HG02970 (cell line): Measurements from ENCODE around the gene DLG1.

Source experiments
- ATAC-seq: cut with Tn5 transposase; IDR thresholded peaks from one replicate; pipeline ENCODE4 v1.9.1; 2021; ENCODE audit warnings: mild to moderate bottlenecking, moderate library complexity, moderate number of reproducible peaks; ENCODE audit not compliant: unreplicated experiment, low FRiP score

DLG1 gene

DNA sequence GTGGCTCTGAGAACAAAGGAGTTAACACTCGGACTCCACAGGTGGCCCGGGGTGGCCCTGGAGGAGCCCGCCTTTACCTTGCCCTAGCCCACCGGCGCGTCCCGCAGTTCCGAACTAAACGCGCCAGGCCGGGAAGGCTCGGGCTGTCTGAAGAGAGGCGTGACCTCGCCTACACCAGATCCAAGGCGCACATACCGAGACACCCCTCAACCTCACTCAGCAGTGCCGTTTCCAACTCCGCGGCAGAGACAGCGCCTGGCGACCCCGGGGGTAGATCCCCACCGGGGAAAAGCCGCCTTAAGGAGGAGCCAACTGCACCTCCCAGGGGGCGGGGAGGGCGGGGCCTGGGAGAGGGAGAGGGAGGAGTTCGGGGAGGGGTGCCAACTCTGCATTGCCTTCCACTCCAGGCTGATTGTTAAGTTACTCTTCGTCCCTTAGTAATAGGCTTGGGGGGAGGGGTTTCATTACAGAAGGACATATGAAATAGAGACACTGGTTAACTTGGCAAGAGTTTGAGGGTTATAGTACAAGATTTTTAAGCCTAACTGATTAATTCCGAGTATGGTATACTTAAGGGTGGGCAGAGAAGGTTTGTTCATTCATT, at the start of gene DLG1:
DLG1 (minus strand) TSS at position 272 of the 604 bp plus-strand sequence. CDS start 1,408 bp downstream, outside the sequence.
- peak; percentile 53 for ATAC-seq

DNA sequence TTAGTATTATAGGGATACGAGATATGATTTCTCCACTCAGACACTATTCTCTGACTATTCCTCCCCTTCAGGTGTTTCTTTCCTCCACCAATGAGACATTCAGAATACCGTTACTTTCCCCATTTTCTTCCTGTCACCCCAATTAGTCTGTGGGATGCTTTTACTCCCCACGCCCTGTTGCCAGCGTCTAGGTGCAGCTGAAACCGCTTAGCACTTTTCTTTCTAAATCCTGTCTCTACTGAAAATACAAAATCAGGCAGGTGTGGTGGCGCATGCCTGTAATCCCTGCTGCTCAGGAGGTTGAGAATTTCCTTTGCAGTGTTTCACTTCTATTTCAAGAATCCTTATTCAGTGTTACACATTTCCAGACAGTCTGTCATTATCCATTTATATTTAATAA, 49.6 kb upstream of the DLG1 start:
- ATAC-seq: no peak

DNA sequence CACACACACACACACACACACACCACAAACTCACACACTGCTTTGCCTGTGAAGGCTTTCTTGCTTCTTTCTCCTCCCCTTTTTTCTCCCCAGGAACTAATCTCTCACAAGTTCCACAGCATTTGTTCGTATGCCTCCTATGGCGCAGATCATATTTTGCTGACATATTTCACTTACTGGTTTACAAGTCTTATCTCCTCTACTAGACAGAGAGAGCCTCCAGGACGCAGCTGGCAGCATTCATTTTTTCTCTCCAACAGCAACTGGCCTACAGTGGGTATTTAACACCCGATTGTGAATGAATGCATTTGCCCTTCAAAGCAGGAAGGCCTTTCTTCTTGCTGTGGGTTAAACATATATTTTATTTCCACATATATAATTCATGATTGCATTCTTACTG, 47.0 kb upstream of the DLG1 start:
- ATAC-seq: no peak

DNA sequence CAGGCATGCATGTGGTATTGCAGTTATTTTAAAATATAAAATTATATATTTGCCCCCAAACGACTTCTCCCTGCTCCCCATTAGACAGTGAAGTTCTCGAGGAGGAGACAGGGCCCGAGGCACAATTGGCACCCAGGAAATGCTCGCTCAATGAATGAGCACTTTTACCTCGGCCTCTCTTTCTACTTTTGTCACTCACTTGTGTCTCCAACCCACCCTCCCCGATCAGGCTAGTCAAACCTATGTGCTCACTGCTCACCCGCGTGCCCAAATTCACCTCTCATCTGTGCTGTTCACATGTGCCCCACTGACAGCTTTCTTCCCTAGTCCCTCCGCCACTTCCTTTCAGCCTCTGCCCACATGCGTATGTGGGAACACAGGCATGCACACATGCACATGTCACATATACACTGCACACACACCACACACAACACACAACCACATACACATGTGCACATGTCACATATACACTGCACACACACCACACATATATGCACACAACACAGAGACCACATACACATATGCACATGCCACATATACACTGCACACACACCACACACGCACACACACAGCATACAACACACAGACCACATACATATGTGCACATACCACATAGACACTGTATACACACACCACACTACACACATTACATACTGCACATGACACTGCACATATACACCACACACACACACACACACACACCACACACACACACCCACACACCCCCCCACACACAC, 46.3 kb upstream of the DLG1 start:
- no peak for ATAC-seq

DNA sequence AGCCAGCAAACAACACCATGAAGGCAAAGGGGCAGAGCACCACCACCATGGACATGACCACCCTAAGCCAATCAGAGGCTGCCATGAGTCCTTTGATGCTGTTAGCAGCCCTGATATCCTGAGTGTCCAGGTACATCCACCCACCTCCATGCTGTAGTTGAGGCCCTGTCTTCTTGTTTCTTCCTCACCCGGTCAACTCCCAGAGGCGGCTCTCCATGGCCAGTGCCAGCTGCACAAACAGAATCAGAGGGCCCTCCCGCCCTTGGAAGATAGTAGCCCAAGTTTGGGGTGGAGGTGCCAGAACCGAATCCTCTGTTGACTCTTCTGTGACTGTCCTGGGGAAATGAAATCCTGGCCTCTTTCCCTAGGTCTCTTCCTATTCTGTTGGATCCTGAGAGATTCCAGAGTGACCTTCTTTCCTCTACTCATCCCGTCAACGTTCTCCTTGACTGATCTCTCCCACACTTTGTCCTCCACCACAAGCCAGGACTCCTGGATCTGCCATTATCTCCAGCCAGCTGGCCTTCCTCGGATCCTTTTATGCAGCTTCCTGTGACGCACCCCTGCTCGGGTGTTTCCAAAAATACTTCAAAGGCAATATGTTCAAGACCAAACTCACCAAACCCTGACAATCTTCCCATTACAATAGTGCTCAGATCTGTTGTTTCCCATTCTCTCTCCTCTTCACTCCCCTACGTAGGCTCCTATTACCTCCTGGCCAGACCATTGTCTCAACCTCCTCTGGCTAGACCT, 45.4 kb upstream of the DLG1 start:
- ATAC-seq: no peak

DNA sequence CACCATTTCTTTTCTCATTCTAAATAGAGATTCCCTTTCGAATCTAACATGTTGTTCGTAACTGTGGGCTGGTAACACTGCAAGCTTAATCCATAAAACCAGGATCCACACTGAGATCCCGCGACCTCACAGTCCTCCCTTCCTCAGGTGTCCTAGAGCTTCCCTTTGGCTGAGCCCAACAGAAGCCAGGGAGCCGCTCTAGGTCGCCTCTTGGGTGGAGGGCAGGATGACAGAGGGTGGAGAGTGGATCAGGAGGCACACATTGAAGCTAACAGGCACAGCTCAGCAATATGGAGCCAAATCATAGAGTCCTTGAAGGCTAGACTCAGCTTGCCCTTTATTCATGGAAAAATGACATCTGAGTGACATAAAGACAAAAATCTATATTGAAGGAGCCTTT, 44.7 kb upstream of the DLG1 start:
- no peak for ATAC-seq

DNA sequence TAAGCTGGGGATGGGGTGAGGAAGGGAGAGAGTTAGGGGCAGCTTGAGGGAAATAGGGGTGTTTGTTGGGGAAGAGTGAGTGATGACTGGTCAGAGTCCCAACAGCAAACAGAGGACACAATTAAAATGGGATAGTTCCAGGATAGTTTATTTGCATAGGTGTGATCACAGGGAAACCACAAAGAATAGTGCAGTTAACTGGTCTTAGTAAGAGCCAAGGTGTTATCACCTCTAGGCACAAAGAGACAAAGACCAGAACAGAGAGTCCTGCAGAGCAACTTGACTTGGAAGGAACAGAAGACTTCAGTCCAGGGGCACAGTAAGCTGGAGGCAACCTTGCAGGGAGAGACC, 42.1 kb upstream of the DLG1 start:
- no peak for ATAC-seq

DNA sequence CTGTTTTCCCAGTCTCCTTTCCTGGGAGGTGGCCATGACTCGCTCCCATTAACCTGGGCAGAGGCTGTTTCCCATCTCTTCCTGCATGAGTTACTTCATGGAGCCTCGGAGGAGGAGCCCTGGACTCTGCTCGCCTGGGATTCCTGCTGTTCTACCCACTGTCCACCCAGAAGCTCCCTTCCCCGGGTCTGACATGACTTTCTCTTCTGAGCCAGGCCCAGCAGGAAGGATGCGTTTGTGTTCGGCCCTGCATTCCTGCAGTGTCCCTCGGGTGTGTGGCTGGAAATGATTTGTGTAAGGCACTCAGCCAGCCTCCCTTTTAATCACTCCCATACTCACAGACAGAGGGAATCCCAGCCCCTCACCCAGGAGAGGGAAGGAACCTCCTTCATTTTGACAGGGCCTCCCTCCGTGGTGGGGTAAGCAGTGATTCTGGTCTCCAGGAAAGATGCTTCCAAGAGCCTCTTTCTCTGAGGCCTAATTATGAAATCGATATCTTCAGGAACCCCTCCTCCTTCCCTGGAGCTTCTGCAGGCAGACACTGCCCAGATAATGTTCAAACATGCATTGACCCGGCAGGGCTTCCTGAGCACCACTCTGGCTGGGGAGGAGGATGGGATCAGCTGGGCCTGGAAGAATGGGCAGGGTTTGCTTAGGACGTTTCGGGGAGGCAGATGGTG, 41.6 kb upstream of the DLG1 start:
- no peak for ATAC-seq

DNA sequence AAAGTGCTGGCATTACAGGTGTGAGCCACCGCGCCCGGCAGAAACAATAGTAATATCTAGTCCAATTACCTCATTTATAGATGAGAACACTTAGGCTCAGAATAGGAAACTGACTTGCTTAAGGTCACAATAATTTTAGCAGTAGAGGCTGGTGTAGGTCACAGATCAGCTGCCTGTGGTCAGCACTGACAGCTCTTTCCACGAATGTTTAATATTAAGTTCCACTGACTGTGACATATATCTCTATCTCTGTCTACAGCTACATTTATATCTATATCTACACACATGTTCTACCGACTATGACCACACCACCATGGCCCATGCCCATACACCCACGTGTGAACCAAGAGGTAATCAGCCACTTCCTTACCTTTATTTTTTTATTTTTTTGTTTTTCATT, 40.2 kb upstream of the DLG1 start:
- ATAC-seq: no peak

DNA sequence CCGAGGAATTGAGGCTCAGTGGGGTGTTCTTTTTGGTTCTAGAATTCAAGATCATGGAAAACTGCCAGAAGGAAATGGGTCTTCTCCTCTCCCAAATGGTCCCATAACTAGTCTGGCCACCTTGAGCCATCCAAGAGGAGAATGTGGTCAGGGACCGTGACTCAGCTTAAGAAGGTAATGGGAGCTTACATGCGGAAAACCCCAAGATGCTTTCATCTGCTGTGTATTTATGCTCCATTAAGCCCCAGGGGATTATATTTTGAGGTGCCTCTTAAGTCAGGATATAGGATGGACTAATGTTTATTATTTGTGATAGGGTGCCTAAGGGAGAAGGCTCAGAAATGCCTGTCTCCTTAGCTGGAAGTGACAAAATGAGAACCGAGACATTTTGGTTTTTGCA, 39.2 kb upstream of the DLG1 start:
- ATAC-seq: no peak

DNA sequence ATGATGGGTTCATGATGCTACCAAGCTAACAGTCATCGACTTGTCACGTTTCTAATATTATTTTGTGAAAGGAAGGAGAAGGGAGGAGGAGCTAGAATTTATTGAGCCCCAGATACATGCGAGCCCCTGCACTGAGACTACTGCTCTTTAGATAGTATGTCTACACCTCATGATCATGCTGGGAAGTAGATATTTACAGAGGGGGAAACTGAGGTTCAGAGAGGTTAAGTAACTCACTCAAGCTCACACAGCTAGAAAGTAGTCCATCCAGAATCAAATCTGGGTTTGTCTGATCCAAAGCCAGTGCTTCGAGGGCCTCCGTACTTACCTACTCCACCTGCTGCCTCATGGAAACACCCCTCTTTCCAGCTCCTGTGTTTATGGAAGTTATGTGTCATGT, 38.8 kb upstream of the DLG1 start:
- ATAC-seq: no peak

DNA sequence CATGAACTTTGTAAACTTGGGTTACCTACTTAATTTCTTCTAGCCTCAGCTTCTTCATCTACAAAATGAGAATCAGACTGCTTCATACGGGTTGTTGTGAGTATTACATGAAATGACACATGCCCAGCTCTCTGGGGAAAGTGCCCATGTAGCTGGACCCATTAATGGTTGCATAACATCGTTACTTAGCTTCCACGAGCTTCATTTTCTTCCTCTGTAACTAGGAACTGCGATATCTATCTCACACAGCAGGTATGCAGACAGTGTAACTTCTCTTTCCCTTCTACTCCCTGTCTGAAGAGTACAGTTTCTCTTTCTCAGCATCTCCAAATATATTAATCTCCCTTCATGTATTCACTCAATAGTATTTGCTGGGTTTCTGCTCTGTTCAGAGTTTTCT, 37.9 kb upstream of the DLG1 start:
- ATAC-seq: no peak

DNA sequence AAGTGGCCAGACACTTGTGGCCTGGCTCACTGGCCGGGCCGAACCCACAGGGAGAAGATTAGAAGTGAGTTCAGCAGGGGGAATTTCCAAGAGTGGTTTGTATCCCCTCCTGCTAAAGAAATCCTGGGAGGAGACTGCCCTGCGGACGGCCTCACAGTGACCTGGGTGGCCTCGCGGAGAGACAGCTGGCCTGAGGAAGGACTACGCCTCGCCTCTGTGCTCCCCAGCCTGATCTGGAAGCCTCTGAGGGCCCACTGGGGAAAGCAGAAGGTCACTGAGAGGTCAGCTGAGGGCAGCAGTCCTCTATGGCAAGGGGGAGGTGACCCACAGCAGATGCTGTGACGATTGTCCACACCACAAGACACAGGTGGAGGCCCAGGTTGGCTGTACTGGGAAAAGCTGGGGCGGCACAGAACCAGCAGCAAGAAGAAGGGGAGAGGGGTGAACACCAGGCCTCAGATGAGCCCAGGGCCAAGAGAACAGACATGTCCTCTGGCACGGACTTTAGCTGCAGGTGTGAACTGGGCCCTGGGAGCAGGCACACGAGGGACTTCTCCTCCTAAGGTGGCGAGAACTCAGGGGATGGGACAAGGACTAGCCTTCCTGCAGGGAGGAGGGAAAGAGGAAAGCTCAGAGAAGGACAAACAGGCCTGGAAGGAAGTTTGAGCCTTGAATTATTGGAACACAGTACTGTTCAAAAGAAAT, 37.2 kb upstream of the DLG1 start:
- ATAC-seq: no peak

DNA sequence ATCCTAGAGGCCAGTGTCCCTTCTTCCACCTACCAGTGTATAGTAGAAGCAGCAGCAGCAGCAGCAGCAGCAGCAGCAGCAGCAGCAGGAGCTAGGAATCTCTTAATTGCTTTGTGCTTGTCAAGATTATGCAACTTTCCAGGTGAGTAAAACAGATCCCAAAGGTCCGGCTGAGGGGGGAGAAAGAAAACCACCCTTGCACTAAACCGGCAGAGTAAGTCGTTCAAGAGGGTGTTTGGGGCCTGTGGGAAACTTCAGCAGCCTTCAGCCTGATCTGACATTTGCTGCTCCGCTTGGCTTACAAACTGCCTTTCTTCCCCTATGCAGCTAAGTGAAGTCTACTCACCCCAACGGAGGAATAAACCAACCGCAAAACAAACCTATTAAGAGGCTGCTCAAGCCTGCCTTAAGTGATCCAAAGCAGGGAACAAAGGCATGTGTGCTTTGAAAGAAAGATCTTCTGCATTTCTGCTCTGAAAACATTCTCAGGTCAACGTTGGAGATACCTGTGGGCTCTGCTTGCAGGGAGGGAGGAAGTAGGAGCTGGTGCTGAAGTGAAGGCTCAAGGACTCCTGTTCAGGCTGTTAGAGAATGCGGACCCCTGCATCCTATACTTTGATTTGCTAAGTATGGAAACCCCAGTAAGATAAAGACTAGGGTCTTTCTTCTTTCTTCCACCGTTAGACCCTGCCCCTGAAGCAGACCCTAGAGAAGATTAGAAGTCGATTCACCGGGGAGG, 35.7 kb upstream of the DLG1 start:
- ATAC-seq: no peak

DNA sequence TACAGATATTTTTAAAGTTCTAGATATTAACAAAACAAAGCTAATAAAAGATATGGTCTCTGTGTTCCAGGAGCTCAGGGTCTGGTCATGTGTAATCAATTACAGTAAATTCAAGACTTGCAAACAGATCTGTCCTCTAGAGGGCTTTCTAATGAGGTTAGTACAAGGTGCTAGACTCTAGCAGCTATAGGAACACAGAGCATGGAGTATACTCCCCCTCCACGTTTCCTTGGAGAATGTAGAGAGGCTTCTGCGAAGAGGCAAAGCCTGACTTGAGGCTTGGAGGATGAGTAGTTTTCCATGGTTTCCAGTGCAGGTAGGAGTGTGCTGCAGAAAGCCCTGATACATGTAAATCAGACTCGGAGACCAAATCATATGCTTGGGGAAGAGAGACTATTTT, 32.7 kb upstream of the DLG1 start:
- no peak for ATAC-seq

DNA sequence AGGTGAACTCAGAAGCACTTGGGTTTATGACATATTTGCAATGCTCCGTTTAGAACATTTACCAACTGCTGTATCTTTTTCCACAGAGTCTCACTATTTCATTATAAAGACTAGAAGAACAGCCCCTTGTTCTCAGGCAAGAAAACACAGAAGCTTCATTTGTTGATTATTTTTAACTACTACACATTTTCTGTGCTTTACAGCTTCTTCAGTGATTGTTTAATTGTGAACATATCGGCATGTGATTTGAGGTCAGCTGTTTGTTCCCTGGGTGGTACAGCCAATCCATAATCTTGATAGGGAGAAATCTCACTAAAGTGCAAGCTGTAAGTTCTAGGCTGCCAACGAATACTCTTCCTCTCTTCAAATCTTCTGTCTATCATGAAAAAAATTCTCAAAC, 31.0 kb upstream of the DLG1 start:
- ATAC-seq: no peak

DNA sequence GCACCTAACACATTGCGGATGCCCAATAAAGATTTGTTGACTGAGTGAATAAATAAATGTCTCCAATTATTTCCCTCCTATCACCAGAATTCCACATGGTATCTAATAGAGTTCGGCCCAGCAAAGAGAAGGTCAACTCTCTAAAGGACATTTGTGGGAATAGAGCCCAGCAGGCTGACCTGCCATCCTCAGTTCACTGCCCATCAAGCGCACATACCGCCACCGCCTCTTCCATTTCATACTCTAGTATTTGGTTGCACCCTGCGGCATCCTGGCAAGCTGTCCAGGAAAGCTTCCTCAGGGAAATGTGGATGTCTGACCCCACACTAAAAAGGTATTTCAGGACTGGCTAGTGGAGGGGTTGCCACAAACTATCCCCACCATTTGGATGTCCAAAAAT, 29.8 kb upstream of the DLG1 start:
- ATAC-seq: no peak

DNA sequence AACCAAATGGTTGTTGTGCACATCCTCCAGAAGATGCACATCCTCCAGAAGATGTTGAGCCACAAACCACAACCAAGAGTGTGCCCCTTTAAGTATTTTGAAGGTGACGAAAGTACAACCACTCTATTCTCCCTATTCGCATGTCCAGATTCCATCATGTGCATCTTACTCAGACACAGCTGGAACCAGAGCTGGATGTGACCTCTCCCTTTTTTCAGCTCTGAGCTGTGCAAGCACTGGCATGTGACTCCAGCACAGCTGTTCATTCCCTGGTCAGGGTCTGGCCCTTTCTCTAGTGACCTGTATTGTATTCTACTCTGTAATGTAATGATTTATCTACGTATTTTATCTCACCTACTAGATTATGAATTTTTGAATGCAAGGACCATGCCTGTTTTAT, 29.3 kb upstream of the DLG1 start:
- no peak for ATAC-seq

DNA sequence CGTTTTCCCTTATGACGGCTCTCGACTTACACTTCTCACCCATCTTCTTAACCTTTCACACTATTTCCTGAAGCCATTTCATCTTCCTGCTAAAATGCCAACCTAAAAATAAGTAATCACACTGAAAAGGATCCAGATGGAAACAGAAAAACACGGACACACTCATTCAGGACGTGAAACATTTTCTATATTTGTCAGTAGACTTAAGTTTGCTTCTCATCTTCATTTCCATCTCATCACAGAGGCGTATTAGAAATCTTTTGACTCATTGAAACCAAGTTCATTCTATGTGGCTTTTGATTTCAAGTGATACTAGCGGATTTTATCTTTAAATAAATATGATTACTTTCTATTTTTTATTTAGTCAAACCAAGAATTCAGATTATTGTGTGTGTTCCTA, 27.4 kb upstream of the DLG1 start:
- ATAC-seq: no peak

DNA sequence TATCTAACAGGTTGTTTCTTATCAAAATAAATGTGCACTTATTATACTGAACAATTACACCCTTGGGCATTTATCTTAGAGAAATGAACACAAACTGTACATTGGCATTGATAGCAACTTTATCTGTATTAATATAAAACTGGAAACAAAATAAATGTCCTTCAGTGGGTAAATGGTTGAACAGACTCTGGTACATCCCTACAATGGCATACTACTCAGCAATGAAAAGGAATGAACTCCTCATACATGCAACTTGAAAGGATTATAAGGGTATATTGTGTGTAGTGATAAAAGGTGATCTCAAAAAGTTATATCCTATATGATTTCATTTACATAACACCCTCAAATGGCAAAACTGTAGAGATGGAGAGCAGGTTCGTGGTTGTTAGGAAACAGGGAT, 23.7 kb upstream of the DLG1 start:
- ATAC-seq: no peak
